ENCODE data around the gene TEKT1.

DNA sequence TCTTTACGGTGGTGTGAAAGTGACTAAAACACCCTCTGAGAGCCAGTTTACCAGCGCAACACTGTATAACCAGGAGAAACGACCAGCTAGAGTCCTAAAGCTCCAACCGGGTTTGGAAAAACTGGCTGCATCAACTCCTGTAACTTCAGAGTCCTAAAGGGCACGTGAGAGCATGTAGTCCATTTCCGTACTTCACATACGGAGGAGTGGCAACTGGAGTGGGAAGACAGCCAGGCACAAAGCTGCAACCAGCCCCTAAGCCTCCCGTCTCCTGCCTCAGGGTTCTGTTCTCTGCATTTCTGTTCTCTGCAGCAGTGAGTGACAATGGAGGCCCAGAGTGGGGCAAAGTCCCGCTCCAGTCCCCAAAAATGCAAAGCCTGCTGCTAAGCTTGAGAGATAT is 19.2 kb downstream of the TEKT1 start:
- TF ChIP-seq, protein P1, sequence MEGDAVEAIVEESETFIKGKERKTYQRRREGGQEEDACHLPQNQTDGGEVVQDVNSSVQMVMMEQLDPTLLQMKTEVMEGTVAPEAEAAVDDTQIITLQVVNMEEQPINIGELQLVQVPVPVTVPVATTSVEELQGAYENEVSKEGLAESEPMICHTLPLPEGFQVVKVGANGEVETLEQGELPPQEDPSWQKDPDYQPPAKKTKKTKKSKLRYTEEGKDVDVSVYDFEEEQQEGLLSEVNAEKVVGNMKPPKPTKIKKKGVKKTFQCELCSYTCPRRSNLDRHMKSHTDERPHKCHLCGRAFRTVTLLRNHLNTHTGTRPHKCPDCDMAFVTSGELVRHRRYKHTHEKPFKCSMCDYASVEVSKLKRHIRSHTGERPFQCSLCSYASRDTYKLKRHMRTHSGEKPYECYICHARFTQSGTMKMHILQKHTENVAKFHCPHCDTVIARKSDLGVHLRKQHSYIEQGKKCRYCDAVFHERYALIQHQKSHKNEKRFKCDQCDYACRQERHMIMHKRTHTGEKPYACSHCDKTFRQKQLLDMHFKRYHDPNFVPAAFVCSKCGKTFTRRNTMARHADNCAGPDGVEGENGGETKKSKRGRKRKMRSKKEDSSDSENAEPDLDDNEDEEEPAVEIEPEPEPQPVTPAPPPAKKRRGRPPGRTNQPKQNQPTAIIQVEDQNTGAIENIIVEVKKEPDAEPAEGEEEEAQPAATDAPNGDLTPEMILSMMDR (IDR thresholded peaks at IDR 0.05; ENCODE audit: poor library complexity), result no peak
- TF ChIP-seq EZH2 (IDR thresholded peaks at IDR 0.05; ENCODE audit: borderline replicate concordance), result no peak
- no peak for TF ChIP-seq EZH2phosphoT487 (IDR thresholded peaks at IDR 0.05; ENCODE audit: low read depth, severe bottlenecking, unreplicated experiment)

All from hepatocyte (in vitro differentiated cells).